ENCODE measurements around the gene TRAF6.

TRAF6 gene

DNA sequence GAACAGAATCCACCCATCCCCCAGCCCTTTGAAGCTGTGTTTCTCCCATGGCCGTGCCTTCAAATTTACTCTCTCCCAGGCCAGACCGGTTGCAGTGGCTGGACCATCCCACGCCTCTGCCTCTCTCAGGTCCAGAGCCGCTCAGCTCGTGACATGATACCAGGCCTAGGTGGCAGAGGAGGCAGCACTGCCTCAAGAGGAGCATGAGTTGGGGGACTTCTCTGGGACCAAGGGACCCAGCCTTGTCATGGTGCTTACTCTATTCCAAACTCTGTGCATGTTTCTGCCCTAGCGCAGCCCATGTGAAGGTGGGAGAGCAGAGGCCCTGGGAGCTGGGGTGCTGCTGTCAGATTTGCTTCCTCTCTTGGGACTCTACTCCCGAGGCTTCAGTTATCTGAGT is 51.0 kb downstream of the TRAF6 start:
- DNase-seq (ENCODE audit: low read depth in 2 of 3, low spot score in 1 of 3): no peak

DNA sequence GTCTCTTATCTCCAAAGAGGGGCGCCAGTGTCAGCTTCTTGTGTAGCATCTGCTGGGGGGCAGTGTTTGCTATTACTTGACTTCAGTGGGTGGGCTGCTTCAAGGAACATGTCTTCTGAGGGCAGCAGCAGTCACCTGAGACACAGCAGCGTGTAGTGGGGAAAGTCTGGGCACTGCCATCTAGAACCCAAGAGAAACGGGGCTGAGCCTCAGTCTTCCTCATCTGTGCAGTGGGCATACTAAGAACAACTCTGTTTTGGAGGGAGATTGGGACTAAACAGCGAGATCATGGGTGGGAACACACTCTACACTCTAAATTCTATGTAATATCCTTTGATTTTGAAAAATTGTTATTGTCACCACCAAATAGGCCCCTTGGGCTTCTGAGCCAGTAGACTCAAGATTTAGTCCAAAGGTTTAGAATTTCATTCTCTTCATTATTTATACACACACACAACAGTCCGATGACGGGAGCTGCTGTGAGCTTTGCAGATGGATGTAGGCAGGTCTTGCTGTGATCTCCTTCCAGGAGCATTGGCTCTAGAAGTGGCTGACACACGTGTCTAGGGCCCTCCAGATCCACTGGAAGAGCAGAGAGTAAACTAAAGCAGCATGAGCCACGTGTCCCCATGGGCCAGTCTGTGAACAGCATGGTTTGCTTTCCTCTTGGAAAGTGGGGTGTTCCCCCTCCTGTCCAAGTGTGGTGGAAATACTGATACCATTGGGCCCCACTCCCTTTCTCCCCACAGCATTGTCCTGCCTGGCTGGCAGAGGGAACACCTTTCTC is 51.8 kb downstream of the TRAF6 start:
- no peak for DNase-seq (ENCODE audit: low read depth in 2 of 3, low spot score in 1 of 3)

- DNase-seq (ENCODE audit: low read depth in 2 of 3, low spot score in 1 of 3): no peak
These were observed 53.9 kb downstream of the TRAF6 start for GRCh38 chr11:36456156-36456555.

DNA sequence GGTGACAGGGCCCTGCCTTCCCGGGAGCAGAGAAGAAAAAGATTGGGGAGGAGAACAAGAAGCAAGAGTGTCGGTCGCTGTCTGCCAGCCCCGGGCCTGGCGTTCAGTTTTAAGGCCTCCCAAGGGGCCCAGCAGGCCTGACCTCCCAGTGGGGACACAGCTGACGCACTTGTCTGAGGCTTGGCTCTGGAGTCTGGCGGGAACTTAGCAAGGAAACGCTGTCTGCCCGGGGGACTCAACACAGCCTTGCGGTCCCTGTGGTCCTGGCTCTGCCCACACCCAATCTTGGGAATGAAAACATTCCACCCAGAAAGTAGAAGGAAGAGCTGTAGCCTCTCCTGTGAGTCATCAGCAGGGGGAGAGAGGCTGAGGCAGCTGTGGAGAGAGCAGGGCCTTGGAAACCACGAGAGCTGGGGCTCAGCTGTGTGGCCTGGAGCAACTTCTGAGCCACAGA is 54.4 kb downstream of the TRAF6 start:
- no peak for DNase-seq (ENCODE audit: low read depth in 2 of 3, low spot score in 1 of 3)

DNA sequence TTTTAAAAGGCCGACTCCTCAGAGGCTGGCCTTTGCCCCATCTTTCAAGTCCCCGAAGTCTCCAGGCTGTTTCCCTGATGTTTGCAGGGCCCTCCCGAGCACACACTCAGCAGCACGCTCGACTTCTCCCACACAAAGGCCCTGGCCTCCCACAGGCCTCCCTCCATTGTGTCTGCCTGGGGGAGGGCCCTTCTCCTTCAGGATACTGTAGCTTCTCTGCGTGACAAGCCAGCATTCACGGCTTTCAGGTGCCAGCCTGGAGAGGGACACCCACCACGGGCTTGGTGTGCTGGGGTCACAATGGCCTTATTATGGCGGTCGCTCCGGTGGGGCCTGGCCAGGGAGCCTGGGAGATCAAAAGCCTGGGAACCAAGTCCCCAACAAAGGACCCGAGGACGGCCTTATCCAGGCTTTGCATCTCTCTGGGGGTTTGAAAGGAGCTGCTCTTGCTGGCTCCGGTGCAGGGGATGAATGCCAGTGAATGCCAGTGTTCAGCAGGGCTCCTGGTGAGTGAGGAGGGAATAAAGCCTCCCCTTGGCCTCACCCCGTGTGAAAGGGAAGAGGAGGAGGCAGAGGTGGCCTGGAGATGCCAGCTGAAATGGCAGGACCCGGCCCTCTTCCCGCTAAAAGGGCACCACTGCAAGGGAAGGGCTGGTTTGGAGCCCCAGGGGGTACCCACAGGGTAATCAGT is 55.0 kb downstream of the TRAF6 start:
- DNase-seq (ENCODE audit: low read depth in 2 of 3, low spot score in 1 of 3): no peak

- DNase-seq (ENCODE audit: low read depth in 2 of 3, low spot score in 1 of 3): no peak
These were observed 55.5 kb downstream of the TRAF6 start for GRCh38 chr11:36454551-36454940.

- DNase-seq (ENCODE audit: low read depth in 2 of 3, low spot score in 1 of 3): no peak
These were observed 56.4 kb downstream of the TRAF6 start for GRCh38 chr11:36453678-36454077.

- no peak for DNase-seq (ENCODE audit: low read depth in 2 of 3, low spot score in 1 of 3)
These were observed 57.1 kb downstream of the TRAF6 start for GRCh38 chr11:36452961-36453360.

DNA sequence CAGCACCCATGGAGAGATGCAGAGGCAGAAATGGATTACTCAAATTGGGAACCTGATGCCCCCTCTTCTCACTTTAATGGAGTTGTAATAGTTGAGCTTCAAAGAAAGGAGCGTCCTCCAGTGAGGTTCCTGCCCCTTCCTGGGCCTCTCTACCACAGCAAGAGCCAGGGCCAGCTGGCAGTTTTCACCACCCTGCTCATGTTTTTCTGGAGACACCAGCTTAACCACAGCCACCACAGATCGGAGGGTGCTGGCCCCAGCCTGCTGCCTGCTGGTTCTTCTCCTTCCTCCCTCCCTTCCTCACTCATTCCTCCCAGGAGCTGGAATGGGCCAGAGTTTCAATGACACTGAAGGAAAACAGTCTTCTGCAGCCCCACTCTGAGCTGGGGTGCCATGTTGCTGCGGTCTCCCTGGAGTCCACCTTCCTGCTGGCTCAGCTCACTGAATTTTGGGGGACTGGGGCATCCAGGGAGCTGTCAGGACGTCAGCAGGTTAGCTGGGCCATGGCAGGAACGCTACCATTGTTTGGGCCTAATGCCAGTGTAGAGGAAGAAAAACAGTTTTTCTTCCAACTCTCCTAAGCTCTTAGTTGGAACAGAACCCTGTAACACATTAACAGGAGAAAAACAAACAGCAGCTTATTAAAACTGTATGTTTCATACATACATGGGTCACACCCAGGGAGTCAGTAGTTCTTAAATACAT is 57.7 kb downstream of the TRAF6 start:
- peak in 1 of 3 donors; percentile 21 for DNase-seq (ENCODE audit: low read depth in 2 of 3, low spot score in 1 of 3)

GRCh38 chr11:36451681-36452080 is 58.4 kb downstream of the TRAF6 start:
- no peak for DNase-seq (ENCODE audit: low read depth in 2 of 3, low spot score in 1 of 3)

DNA sequence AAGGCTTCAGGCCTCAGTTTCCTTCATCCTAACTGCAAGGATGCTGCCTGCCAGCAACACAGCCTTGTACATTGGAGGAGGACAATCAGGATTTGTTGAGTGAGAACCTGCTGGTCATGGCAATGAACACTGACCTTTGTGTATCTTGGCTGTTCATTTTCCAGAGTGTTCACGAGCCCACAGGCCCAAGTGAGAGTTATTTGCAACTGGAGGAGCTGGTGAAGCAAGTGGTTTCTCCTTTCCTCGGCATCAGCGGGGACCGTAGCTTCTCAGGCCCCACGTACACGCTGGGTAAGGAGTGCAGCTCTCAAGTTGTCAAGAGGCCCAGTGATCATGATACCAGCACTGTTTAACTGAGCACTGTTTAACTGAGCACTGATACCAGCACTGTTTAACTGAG is 59.0 kb downstream of the TRAF6 start:
- no peak for DNase-seq (ENCODE audit: low read depth in 2 of 3, low spot score in 1 of 3)

GRCh38 chr11:36450110-36450572 is 59.9 kb downstream of the TRAF6 start:
- no peak for DNase-seq (ENCODE audit: low read depth in 2 of 3, low spot score in 1 of 3)

- no peak for DNase-seq (ENCODE audit: low read depth in 2 of 3, low spot score in 1 of 3)
These were observed 60.4 kb downstream of the TRAF6 start for GRCh38 chr11:36449561-36450096.

DNA sequence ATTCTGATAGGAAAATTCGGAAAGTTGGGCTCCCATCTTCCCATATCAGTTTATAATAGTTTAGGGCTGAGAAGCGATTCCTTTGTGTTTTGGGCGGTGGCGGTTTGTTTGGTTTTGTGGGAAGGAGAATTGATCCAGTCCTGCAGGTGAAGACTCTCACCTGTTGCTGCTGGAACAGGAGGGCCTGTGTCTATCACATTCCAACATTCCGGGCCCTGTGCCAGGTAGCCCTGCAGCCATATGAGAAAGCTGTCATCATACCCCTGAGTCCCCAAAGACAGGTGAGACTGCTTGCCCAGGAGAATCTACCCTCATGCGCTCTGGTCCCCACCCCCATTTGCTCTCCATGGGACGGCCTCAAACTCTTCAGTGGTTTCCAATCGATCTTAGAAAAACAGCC is 62.1 kb downstream of the TRAF6 start:
- DNase-seq (ENCODE audit: low read depth in 2 of 3, low spot score in 1 of 3): no peak

DNA sequence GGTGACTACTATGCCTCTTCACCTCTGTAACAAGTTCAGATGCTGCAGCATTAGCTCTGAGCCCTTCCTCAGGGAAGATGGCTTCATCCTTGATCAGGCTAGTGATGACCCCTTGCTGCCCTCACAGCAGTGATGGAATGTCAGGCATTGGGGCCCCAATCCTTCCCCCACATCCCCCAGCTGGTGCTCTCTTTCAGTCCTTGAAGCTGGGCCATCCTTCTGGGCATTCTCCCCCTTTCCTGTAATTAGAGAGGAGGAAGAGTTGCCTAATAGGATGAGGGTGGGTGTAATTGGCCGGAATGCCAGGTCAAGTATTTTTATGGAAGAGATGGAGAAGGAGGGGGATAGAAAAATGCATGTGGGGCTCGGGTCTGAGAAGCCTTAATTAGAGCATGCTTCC is 62.6 kb downstream of the TRAF6 start:
- DNase-seq (ENCODE audit: low read depth in 2 of 3, low spot score in 1 of 3): no peak

DNA sequence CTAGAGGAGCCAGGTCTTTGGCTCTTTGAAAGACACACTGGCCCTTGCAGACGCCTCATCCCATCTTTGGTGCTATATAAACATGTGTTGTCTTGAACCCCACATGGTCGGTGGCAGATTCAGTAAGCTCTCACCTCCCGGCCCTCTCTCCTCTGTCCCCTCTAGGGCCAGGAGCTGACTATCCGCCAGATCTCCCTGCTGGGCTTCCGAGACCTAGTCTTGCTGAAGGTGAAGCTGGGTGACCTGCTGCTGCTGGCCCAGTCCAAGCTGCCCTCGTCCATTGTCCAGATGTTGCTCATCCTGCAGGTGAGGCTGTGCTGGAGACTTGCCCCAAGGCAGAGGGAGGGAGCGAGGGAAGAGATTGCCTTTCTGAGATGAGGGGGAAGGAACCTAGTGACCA is 63.9 kb downstream of the TRAF6 start:
- no peak for DNase-seq (ENCODE audit: low read depth in 2 of 3, low spot score in 1 of 3)

GRCh38 chr11:36443661-36444060 is 66.4 kb downstream of the TRAF6 start:
- DNase-seq (ENCODE audit: low read depth in 2 of 3, low spot score in 1 of 3): no peak

DNA sequence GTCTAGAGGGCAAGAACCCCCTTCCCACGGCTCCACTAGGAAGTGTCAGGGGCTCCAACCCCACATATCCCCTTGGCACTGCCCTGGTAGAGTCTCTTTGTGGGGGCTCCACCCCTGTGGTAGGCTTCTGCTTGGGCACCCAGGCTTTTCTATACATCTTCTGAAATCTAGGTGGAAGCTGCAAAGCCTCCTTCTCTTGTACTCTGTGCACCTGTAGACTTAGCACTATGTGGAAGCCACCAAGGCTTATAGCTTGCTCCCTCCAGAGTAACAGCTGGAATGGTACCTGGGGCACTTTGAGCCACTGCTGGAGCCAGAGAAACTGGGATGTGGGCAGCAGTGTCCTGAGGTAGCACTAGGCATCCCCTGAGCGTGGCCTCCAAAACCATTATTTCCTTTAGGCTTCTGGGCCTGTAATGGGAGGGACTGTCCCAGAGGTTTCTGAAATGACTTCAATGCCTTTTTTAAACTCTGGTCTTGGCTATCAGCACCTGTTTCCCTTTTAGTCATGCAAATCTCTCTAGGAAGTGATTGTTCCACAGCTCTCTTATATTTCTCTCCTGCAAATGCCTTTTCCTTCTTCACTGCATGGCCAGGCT is 68.4 kb downstream of the TRAF6 start:
- DNase-seq (ENCODE audit: low read depth in 2 of 3, low spot score in 1 of 3): peak in 1 of 3 donors; percentile 16

DNA sequence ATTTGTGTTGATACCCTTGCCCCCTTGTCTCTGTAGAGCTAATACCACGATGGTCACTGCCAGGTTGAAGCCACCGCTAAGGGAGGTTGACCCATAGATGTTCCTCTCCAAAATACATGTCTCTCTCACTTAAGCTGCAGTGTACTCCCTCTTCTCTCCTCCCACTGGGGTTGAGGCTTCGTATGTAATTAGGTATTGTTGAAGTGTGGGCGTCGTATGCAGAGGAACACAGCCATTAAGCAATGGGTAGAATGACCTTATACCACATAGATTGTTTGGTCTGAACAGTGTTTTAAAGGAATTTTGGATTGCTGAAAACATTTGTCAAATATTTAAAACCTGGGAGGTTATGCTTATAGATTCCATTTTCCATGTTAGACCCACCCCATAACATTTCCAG is 71.9 kb downstream of the TRAF6 start:
- DNase-seq (ENCODE audit: low read depth in 2 of 3, low spot score in 1 of 3): no peak

- DNase-seq (ENCODE audit: low read depth in 2 of 3, low spot score in 1 of 3): no peak
These were observed 72.7 kb downstream of the TRAF6 start for GRCh38 chr11:36437413-36437812.

Data from stimulated activated CD4-positive, alpha-beta T cell treated with anti-CD3 and anti-CD28 coated beads, Interleukin-12 subunit alpha, Interleukin-12 subunit beta, amount 100 ng/mL, for 48 hours (primary cell).